ENCODE results near the gene ODC1.
"Not testable (repeated sequence)": the region's sequence is repeated elsewhere in the genome, so short reads cannot be mapped to it uniquely, and the experiment has no call there.

ODC1 gene

DNA sequence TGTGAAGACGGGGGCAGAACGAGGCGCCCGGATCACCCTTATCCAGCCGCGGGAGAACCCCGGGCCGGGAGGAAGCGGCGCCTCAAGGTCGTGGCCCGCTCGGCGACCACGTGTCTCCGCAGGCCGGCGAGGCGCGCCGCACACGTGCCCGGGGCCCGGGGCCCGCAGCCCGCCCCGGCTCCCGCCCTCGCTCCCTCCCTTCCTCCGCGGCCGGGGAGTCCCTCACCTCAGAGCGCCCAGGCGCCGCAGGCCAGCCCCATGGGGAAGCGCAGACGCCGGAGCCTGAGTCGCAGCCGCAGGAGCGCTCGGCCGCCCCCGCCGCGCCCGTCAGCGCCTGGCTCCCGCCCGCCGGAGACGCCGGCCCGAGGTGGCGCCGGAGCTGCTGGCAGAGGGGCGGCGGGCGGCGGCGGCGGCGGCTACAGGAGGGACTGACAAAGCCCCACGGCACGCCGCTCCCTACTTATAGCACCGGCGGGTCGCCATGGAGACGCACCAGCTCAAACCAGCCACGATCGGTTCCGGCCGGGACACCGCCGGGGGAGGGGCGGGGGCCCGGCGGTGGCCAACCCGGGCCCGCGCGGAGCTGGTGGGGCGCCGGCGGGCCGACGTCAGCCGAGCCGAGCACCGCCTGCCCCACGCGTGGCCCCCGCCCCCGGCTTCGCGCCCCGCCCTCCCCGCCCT, at the start of gene ODC1:
Gene ODC1, minus strand, starts transcription at position 433 of the 681 bp plus-strand sequence. CDS start 3,295 bp downstream, outside the sequence.
- in situ Hi-C loops (cut with HindIII; ENCODE audit: low sequenced_read_pairs): no loop called here

- in situ Hi-C loops (cut with HindIII; ENCODE audit: low sequenced_read_pairs): no loop called here
These were observed 49.7 kb upstream of the ODC1 start for GRCh38 chr2:10497797-10498251.

DNA sequence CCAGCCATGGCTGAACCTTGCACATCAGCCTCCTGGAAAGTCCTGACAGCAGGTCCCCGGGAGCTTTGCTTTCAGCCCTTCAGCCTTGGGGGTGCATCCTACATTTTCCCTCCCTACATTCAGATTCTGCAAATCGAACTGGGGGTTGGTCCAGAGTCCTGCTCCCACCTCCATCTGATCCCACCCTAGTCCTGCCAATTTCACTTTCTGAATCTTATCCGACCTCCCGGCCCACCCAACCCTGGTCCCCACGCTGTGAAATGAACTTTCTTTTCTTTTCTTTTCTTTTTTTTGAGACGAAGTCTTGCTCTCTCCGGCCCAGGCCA, 47.8 kb upstream of the ODC1 start:
- in situ Hi-C loops (cut with HindIII; ENCODE audit: low sequenced_read_pairs): no loop called here

- in situ Hi-C loops (cut with HindIII; ENCODE audit: low sequenced_read_pairs): no loop called here
These were observed 47.3 kb upstream of the ODC1 start for GRCh38 chr2:10495311-10495987.

DNA sequence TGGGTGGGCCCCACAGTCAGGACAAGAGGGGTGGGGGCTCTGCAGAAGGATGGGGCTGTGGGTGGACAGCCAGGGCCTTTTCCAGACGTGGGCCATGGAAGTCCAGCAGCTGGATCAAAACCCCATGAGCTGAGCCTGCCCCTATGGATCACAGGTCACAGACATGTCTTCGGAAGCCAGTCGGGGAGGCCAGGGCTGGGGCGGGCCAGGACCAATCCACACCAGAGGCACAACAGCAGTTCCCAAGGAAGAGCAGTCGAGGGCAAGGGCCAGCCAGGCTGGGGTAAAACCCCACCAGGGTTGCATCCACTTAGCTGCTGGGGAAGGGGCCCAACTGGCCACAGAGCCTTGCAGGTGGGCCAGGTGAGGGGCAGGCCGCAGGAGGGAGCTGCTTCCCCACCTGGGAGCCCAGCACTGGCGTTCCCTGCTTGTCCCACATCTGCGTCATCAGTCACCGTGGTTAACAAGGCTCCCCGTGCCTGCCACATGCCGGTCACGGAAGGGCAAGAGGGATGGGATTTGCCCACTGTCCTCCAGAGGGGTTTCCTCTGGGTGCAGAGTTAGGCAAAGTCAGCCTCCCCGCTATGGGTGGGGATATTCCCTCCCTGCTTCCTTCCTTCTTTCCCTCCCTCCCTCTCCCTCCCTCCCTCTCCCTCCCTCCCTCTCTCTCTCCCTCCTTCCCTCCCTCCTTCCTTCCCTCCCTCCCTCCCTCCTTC, 46.4 kb upstream of the ODC1 start:
- in situ Hi-C loops (cut with HindIII; ENCODE audit: low sequenced_read_pairs): no loop called here

DNA sequence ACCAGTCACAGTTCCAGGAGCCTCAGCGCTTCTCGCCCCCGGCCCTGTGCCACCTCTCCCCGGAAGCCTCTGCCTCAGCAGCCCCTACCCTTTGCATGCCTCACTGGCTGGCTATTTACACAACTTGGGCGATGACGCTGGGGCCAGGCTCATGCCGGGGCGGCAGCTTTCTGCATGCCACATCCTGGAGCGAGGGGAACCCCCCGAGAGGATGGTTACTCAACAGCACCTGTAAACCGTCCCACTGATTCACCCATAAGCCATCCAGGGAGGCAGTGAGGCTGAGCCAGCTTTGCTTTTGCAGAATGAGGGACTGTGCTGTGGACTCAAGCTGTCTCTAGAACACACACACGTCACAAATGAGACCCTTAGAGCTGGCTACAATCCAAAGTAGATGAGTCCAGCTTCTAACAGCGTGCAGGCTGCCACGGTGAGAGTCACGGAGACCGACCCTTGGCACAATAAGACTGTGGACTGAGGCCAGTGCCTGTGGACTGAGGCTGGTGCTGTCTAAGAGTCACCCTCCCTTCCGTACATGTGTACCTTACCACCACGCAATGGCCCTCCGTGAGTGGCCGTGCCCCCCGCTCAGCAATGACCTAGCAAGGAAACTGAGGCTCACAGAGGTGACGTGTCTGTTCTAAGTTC, 45.6 kb upstream of the ODC1 start:
- in situ Hi-C loops (cut with HindIII; ENCODE audit: low sequenced_read_pairs): no loop called here

DNA sequence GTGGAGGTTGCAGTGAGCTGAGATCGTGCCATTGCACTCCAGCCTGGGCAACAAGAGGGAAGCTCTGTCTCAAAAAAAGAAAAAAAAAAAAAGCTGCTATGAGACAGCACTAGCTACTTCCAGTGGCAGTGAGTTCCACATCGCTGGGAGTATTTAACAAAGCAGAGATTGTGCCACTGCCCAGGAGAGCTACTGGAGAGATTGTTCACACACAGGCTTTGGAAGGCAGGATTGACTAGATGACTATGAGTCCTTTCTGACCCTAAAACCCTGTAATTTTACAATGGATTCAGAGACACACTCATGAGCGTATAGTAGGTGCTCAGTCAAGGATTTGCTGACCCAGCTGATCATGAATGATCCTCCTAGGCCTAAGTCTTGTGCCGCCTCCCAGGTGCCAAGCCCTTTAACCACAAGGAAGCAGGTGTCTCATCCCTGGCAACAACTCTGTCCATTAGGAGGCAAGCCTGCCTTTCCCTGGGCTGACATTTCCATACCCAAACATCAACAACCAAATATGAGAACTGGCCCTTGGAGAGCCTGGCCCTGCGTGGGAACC, 45.0 kb upstream of the ODC1 start:
- in situ Hi-C loops (cut with HindIII; ENCODE audit: low sequenced_read_pairs): no loop called here

DNA sequence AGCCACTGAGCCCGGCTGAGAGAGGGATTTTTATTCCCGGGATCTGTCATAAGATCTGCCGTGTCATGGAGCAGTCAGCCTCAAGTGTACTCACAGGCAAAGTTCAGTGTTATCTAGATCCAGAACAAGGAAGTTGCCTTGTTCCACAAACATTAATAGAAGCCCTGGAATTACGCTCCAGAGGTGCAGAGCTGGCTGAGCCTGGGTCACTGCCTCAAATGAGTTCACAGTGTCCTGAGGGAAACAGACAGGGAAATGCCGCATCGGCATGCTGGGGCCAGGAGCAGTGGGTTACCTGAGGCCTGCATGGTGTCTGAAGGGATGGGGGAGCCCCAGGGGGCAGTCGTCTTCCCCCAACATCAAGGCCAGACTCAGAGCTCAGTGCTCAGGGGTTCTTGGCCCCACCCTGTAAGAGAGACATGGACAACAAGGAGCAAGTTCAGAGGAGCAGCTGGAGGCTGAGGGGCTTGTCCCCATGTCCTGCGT, 42.7 kb upstream of the ODC1 start:
- in situ Hi-C loops (cut with HindIII; ENCODE audit: low sequenced_read_pairs): no loop called here

- in situ Hi-C loops (cut with HindIII; ENCODE audit: low sequenced_read_pairs): no loop called here
These were observed 41.9 kb upstream of the ODC1 start for GRCh38 chr2:10489842-10490555.

GRCh38 chr2:10488142-10488541, 40.0 kb upstream of the ODC1 start:
- in situ Hi-C loops (cut with HindIII; ENCODE audit: low sequenced_read_pairs): not testable (repeated sequence)

GRCh38 chr2:10487741-10488104, 39.6 kb upstream of the ODC1 start:
- in situ Hi-C loops (cut with HindIII; ENCODE audit: low sequenced_read_pairs): not testable (repeated sequence)

GRCh38 chr2:10487081-10487740, 39.1 kb upstream of the ODC1 start:
- in situ Hi-C loops (cut with HindIII; ENCODE audit: low sequenced_read_pairs): no loop called here

- in situ Hi-C loops (cut with HindIII; ENCODE audit: low sequenced_read_pairs): no loop called here
These were observed 38.5 kb upstream of the ODC1 start for GRCh38 chr2:10486601-10487079.

GRCh38 chr2:10486091-10486490, 38.0 kb upstream of the ODC1 start:
- in situ Hi-C loops (cut with HindIII; ENCODE audit: low sequenced_read_pairs): no loop called here

- in situ Hi-C loops (cut with HindIII; ENCODE audit: low sequenced_read_pairs): no loop called here
These were observed 34.8 kb upstream of the ODC1 start for GRCh38 chr2:10482913-10483312.

DNA sequence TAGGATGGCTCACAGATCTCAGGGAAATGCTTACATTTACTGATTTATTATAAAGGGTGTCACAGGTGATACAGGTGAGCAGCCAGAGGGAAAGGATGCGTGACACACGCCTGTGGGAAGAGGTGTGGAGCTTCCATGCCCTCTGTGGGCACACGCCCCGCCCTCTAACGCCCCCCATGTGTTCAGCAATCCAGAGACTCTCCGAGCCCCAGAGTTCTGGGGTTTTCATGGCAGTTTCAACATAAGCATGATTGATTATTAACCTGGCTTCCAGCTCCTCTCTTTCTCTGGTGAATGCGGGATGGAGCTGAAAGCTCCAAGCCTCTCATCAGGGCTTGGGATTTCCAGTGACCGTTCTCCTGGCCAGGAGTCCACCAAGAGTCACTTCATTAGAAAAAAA, 34.3 kb upstream of the ODC1 start:
- in situ Hi-C loops (cut with HindIII; ENCODE audit: low sequenced_read_pairs): no loop called here

- in situ Hi-C loops (cut with HindIII; ENCODE audit: low sequenced_read_pairs): no loop called here
These were observed 33.6 kb upstream of the ODC1 start for GRCh38 chr2:10481666-10482157.

DNA sequence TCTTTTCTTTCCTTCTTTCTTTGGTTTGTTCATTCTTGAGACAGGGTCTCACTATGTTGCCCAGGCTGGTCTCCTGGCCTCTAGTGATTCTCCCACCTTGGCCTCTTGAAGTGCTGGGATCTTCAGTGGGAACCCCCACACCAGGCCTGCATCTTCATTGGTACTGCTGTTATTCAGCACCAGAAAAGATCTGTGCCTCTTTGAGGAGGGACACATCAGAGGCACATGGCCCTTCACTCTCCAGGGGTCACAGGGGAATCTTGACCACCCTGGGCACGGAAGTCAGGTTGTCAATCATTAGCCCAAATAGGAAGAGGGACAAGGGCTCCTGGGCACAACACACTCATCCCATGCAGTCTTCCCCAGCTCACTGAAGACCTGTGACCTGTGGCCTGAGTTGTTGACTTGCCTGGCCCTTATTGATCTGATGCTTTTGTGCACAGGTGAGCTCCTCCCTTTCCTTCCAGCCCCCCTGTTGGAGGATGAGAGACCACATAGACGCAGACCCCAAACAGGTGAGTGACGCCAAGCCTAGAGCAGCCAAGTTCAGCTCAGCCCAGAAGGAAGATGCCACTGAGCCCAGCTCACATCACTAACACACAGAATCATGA, 33.0 kb upstream of the ODC1 start:
- in situ Hi-C loops (cut with HindIII; ENCODE audit: low sequenced_read_pairs): no loop called here

DNA sequence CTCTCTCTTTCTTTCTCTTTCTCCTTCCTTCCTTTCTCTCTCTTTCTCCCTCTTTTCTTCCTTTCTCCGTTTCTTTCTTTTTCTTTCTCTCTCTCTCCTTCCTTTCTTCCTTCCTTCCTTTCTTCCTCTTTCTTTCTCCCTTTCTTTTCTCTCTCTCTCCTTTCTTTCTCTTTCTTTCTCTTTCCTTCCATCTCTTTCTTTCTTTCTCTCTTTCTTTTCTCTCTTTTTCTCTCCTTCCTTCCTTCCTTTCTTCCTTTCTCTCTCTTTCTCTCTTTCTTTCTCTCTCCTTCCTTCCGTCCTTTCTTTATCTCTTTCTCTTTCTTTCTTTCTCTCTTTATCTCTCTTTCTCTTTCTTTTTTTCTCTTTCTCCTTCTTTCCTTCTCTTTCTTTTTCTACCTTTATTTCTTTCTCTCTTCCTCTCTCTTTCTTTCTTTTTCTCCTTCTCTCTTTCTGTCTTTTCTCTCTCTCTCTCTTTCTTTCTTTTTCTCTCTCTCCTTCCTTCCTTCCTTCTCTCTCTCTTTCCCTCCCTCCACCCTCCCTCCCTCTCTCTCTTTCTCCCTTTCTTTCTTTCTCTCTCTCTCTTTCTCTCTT, 32.3 kb upstream of the ODC1 start:
- in situ Hi-C loops (cut with HindIII; ENCODE audit: low sequenced_read_pairs): no loop called here

All from DLD1 (cell line).